GM13977 (cell line): Measurements from ENCODE around the gene ALMS1.

ENCODE experiments used
- DNase-seq: peaks from one replicate; pipeline ENCODE4 v3.0.0; 2012; ENCODE audit warnings: low spot score
- in situ Hi-C: fragments of 300-500 bp; cut with MboI; formaldehyde crosslinking; loops from one replicate; pipeline ENCODE4 v1.12.0; 2022; ENCODE audit warnings: low sequenced_read_pairs, low pct_unique_long_range_greater_than_20kb, mixed read lengths, inconsistent platforms; ENCODE audit not compliant: unreplicated experiment
- TF ChIP-seq, protein P1 (sequence below): IDR thresholded peaks from 2 replicates; pipeline ENCODE4 v1.5.1; 2012; ENCODE audit warnings: mild to moderate bottlenecking, control low read depth; ENCODE audit not compliant: insufficient read depth; ENCODE audit errors: extremely low read depth, missing control alignments

ALMS1 gene

DNA sequence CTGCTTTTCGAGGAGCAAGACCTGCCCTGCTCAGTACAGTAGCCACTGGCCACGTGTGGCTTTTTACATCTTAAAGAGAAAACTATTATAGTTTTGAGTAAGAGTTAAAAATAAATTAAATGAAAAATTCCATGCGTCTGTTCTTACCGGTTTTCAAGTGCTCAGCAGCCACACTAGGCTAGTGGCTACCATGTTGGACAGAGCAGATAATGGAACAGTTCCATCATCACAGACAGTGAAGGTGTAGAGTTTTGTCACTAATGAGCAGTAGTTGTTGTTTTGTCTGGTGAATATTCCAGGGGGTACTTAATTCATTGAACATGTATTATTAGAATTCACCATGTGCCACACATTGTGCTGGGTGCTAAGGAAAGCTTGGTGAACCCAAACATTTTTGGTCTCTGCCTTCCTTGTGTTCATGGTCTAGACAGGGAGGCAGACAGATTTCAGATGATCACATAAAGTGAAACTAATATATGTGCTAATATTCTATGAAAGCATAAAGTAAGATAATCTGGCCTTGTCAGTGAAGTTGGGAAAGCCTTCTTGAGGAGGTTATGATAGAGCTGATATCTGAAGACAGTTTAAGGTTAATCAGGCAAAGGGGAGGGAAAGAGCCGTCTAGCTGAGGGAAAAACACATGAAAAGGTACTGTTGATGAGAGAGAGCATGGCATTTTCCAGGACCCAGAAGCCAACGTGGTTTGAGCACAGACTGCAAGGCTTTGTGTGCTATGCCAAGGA lies 1.4 kb downstream of the ALMS1 start:
- TF ChIP-seq, protein P1, sequence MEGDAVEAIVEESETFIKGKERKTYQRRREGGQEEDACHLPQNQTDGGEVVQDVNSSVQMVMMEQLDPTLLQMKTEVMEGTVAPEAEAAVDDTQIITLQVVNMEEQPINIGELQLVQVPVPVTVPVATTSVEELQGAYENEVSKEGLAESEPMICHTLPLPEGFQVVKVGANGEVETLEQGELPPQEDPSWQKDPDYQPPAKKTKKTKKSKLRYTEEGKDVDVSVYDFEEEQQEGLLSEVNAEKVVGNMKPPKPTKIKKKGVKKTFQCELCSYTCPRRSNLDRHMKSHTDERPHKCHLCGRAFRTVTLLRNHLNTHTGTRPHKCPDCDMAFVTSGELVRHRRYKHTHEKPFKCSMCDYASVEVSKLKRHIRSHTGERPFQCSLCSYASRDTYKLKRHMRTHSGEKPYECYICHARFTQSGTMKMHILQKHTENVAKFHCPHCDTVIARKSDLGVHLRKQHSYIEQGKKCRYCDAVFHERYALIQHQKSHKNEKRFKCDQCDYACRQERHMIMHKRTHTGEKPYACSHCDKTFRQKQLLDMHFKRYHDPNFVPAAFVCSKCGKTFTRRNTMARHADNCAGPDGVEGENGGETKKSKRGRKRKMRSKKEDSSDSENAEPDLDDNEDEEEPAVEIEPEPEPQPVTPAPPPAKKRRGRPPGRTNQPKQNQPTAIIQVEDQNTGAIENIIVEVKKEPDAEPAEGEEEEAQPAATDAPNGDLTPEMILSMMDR, result no peak
- DNase-seq, result no peak
- in situ Hi-C loops, result no loop called here

GRCh38 chr2:73402386-73403103 lies 16.9 kb downstream of the ALMS1 start:
- in situ Hi-C loops, result no loop called here
- TF ChIP-seq, protein P1, result no peak
- no peak for DNase-seq

GRCh38 chr2:73403237-73403636 lies 17.6 kb downstream of the ALMS1 start:
- TF ChIP-seq, protein P1, result no peak
- in situ Hi-C loops, result no loop called here
- no peak for DNase-seq

DNA sequence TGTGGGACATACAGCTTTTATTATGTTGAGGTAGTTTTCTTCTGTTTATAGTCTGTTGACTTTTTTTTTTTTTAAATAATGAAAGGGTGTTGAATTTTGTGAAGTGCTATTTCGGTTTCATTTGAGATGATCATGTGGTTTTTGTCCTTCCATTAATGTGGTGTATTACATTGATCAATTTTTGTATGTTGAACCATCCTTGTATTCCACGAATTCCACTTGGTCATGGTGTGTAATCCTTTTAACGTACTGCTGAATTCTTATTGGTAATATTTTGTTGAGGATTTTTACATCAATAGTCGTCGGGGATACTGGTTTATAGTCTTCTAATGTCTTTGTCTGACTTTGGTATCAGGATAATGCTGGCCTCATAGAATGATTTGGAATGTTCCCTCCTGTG lies 18.8 kb downstream of the ALMS1 start:
- TF ChIP-seq, protein P1, result no peak
- no peak for DNase-seq
- in situ Hi-C loops, result no loop called here

DNA sequence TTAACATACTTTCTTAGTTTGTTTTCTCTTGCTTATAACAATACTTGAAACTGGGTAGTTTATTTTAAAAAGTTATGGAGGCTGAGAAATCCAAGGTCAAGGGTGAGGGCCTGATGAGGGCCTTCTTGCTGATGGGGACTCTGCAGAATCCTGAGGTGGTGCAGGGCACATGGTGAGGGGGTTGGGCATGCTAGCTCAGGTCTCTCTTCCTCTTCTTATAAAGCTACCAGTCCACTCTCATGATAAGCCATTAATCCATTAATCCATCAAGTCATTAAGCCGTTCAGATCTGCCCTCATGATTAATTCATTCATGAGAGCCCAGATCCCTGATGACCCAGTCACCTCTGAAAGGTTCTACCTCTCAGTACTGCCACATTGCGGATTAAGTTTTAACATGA lies 21.4 kb downstream of the ALMS1 start:
- in situ Hi-C loops, result no loop called here
- TF ChIP-seq, protein P1, result no peak
- DNase-seq, result no peak

- no peak for DNase-seq
- in situ Hi-C loops, result no loop called here
- TF ChIP-seq, protein P1, result no peak
These were observed 22.6 kb downstream of the ALMS1 start for GRCh38 chr2:73408198-73408597.
